HL-60/S4 (cell line): Measurements from ENCODE around the gene BCL2.

Source experiments
- in situ Hi-C: fragments of 300-500 bp; cut with MboI; formaldehyde crosslinking; loops from 2 replicates; pipeline ENCODE4 v1.14.3; 2022; ENCODE audit warnings: low sequenced_read_pairs

BCL2 gene

DNA sequence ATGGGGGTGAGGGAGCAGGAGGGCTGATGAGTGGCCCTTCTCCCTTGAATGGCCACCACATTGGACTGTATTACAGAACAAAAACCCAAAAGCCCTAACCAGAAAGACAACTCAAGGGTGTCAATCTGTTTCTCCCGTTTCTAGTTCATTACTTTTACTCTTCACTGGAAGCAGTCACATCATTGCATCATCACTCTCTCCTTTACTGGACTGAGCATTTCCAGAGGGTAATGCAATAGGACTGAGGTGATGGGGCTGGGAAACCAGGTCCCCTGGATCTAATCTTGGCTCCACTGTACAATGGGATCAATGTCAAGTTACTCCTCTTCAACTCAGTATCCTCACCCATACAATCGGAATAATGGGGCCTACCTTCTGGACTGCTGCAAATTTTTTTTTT lies 56.1 kb downstream of the BCL2 start:
- in situ Hi-C loops: no loop called here

DNA sequence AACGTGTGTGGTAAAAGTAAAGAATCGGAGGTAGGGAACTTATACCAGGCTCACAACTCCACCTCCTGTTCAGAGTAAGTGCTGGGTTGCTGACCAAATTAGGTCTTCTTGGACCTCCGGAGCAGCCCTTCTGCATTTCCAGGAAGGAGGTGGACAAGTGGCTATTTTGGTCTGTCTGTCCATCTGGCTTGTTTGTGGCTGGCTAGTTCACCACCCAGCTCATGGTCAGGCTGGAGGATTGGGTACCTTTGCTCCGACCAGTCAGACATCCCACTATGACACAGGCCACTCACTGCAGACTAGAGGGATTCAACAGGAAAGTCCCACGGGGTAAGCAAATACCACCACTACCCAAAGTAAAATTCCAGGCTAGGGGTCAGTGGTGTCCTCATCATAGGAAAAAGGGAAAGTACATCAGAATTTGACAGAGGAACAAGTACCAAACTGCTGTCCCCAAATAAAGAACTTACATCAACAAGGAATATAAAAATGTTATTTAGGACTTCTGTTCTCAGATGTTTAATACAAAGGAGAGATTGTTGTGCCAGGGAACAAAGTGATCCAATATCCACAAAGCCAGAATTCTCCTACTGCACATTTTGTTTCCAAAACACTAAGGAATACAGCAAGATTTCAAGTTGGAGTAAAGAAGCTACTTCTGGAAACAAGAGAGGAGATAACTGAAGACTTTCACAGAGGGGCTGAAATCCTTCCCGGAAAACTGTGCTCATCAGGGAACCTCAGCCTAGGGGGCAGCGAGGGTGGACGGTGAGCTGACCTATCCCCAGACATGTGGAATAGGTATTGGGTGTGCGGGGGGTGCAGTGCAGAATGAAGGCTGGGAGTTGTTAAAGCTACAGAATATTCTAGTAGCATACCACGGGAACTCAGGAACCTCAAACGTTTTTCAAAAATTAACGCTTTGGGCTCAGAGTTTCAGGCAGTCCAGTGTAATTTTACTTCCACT lies 56.9 kb downstream of the BCL2 start:
- in situ Hi-C loops: no loop called here

DNA sequence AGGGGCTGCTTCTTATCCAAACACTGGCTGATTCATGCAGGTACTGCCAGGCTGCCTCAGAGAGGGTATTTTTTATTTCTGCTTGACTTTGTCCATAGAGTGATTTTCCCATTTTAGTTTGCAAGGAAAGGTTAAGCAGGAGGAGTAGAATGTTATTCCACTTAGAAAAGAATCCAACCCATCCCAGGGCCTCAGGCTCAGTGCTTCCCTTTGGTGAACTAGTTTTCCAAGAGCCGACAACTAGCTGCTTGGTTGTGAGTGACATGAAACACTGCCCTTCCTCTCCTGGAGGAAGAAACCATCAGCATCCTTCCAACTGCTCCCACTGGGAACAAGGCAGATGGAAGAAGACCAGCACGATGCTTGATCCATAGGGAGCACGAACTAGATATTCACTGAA lies 58.5 kb downstream of the BCL2 start:
- in situ Hi-C loops: no loop called here

DNA sequence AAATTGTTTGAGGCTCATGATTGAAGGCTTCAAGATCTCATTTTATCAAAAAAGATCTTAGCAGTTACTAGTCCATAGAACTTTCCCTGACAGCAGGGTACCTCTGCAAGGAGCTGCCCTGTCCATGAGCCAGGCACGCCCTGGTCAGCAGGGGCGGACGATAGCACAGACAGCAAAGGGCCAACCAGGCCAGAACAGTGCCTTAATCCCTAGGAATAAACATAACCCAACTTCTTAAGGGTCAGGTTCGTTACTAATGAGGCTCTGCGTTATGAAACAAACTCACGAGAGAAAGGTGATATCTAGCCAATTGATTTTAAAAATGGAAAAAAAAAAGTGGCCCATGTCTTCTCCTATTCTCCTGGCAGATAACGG lies 59.2 kb downstream of the BCL2 start:
- in situ Hi-C loops: no loop called here

DNA sequence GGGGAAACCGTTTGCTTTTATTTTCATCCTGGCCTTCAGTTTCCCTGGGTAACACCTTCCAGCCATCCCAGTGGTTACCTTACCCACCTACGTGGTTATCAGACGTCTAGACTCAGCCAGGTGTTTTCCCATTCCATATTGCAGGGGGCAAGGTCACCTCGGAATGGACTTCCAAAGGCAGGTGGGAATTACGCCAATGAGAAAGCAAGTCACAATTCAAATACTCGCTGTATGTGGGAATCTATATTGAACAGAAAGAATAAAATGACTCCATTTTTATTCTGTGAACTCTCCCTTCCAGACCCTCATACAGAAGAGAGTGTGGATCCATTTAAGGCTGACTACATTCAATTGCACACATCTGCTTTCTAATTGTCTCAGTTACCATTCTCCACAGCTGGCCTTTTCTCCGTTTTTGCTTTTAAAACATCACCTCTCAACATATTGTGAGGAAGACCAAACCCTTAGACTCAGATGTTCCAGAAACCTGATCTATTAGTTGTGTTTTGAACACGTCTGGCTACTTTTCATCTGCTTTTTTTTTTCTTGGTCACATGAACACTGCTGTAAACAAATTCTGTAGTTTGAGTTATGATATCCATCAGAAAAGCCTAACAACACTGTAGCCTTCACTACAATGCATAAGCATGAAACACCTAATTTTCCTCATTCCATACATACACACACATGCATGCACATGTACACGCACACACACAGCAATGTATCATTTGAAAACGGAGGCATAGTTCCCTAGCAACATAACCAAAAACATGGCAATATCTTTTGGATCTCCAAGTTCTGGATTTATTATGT lies 59.8 kb downstream of the BCL2 start:
- in situ Hi-C loops: no loop called here

DNA sequence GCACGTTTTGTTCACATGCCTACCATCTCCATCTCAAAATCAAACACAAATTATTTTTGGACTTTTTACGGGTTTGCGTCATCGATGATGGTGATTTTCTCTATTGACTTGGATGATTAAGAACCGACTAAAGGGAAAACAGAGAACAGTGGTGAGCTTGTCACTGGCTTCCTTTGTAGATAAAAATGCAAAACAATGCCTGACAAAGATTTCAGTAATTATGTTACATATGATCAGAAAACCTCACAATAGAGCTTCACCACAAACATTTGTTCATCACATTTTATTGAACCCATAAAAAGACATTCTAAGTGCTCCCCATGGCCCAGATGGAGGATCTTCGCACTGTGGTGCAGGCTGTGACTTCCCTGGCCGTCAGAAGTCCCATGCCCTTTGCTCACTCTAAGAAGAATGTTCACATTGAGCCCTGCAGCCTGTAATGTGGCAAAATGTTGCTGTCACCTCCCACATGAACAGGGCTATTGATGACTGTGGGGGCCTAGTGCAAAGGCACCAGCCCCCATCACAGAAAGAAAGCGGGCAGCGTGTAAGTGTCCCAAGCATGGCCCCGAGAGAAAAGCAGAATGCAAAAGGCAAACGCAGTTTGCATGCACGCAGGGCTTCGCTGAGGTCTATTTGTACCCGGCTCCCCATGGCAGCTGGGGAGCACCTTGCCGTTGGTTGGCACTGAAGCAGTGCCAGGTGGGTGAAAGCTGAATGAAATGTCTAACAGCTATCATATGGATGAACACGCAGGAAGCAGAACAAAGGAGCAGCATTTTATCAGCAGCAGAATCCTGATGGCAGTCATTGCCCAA lies 60.6 kb downstream of the BCL2 start:
- in situ Hi-C loops: no loop called here

DNA sequence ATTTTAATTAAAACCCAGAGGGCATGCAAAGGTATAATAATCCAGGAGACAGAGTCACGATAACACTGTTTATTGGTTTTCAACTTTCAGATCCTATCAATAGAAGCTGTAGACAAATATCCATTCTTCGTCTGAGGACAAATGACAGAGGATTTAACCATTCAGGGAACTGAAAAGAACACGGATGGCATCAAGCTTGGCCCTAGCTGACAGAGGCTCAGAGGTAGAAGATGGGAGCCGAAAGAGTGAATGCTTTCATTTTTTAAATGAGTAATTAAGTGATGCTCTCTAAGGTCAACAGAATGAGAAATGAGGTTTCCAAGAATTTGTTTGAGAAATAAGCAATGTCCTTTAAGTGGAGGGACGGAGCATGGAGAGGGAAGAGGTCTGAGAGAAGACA lies 62.1 kb downstream of the BCL2 start:
- in situ Hi-C loops: no loop called here

DNA sequence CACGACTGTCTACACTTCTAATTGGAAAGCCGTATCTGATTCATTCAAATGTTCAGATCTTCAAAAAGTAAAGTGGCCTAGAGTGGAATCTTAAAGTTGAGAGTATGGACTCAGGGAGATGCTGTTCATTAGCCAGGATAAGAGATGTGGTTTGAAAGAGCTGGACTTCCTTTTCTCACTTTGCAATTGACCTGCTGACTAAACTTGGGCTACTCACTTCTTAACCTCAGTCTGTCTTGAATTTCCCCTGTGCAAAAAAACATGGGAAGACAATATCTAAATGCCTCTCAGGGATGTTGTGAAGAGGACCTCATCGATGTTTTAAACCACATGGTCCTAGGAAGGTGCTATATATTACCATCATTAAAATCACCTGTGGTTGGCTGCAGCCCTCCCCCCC lies 64.1 kb downstream of the BCL2 start:
- in situ Hi-C loops: no loop called here

DNA sequence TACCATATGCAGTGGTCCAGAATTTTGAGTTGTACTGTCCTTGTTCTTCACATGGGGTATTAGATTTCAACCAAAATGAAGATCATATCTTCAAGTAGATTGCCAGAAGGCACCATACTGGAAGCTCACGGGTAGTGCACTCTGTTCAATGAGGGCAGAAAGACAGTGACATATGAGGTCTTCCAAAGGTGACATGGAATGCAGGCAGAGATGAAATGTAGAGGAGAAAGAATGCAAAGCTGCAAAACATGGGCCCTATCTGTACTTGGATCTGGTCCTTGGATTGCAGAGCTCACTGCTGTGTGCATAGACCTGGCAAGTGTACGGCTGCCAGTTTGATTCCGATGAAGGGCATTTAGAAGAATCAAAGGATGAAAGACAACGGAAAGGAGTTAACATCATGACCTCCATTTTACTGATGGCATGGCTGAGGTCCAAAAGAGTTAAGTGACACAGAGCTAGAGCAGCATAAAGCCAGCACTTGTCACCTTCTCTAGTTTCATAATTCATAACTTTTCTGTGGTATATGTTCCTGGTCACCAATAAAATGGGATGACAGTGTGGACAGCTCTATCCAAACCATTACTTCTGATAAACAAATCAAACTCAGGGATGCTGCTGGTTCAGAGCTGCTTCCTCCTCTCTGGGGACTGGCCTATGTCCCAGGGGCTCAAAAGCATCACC lies 64.7 kb downstream of the BCL2 start:
- in situ Hi-C loops: no loop called here

DNA sequence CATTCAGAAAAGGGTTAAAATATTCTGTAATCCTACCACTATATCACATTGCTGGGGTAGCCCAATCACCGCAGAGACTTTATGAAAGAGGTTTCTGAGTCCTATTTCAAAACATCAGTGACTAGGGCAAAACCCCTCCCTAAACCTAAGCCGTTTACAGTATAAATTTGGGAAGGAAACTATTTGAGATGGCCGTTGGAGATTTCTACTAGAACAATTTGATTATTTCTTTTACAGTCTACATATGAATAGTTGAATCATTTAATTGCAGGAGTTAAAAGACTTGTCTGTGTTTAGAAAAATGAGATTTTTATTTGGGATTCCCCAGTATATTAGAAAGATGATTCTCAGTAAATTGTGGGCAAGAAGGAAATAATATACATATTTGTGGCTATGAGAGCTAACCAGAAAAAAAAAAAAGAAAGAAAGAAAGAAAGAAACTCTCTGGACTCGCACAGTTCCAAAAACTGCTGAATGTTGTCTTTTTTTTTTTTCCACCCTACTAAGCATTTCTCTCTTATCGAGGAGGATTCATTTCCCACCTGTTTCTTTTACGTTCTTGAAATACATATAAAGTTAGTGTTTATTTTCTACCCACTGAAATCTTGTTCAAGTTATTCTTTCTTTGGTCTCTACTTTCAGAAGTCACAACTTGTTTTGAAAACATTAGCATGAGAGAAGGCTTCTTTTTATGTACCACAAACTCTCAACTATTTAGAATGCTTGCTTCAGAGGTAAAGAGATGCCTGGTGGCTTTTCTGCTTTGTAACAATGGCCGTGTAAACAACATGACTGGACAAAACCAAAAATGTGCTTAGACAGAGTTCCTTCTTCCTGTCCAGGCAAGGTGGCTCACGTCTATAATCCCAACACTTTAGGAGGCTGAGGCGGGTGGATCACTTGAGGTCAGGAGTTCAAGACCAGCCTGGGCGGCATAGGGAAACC lies 65.9 kb downstream of the BCL2 start:
- in situ Hi-C loops: no loop called here

DNA sequence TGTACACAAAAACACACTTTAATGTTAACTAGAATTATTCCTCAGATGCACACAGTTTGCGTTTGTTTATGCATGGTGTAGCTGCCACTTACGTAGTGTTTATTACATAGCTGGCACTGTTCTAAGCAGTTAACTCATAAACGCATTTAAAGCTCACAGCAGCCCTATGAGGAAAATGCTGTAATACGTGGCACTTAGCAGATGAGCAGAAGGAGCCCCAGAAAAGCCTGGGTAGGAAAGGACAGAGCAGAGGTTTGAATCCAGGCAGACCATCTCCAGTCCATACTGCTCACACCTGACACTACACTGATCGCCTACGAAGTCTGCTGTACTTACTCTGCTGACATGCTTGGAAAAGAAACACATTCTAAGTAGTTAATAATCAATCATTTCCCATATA lies 66.6 kb downstream of the BCL2 start:
- in situ Hi-C loops: no loop called here

DNA sequence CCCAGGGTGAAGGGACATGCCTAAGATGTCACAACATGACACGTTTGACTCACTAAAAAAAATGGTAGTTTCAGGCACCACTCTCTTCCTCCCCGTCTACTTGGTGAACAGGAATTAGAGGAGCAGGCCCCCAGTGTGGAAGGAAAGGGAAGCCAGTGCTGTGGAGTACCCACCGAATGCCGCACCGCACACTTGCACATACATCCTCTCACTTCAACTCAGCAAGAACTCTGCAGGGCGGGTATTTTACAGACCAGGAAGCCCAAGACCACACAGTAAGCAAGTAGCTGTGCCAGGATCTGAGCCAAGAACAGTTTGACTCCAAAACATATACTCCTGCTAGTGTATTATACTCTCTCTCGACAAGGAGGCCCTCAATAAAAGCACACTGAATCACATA lies 69.8 kb downstream of the BCL2 start:
- in situ Hi-C loops: no loop called here

DNA sequence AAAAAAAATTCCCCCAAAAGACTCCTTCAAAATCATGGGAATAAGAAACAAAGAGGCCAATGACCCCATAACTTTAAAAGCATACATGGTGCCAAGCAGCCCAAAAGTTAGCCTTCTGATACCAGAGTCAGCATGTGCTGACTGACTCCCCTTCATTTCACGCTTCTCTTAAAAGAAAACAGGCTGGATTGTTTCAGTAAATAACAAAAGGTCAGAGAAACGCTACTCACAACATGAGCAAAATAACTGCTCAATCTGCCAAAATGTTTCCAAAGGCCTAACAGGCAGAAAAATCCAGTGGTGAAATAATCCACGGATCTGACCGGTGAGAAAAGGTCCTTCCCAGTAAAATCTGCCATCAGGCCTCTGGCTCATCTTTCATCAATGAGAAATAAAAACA lies 71.6 kb downstream of the BCL2 start:
- in situ Hi-C loops: no loop called here

DNA sequence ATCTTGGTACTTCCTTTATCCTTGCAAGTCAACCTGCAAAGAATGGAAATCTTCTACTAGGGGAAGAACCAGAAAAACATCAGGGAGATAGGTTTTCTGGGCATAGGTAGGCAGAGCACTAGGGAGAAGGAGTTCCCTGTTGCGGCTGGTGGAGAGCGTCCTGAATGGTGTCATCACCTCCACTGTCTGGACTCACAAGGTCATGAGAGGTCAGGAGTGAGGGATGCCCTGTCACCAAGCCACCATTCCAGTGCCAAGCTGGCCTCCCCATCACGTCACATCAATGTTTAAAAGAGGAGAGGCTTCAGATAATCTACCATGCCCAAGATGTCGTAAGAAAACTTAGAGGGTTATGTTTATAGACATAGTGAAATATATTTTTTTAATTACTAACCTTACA lies 72.1 kb downstream of the BCL2 start:
- in situ Hi-C loops: no loop called here

DNA sequence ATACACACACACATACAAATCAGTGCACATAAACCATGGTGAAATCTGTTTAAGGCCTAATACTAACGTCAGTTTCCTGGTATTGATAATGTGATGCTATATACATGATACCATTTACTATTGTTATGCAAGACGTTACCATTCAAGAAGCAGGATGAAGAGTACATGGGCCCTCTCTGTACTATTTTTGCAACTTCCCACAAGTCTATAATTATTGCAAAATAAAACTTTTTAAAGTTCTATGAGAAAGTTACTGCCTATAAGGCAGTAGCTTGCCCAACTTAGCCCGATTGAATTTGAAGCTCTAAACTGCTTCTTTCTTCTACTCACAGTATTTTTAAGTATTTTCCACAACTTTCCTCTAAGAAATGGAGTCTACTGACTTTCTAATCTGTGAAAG lies 74.0 kb downstream of the BCL2 start:
- in situ Hi-C loops: no loop called here

DNA sequence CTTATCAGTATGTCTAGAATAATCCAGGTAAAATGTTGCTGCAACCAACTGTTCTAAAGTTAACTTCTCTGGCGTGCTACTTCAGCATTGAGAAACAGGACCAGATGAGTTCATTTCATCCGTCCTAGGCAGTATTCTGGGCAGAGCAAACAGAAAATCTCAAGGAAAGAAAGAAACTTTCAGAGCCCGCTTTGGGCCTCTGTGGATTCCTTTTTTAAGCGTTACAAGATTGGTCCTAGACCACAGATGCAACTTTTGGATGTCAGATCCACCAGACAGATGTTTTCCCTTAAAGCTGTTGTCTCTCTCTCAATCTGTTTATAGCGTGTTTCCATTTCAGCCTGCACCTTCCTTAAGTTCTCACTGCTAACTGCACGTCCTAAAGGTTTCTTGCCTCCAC lies 75.0 kb downstream of the BCL2 start:
- in situ Hi-C loops: no loop called here

DNA sequence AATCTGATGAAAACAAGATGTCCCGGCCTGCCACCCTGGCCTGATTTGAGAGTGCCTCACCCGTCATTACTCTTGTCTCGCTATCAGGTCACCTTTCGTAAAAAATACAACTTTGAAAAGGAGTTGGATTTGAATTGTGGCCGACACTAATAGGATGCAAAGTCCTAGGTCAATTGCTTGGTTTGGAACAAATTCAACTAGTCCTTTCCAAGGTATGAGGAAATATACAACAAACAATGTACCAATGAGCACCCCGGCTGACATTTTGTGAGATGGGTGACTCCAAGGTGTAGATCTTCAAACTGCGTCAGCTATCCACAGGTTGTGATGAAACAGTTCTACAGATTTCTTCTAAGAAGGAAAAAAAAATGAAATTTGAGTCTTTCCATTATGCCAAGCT lies 77.8 kb downstream of the BCL2 start:
- in situ Hi-C loops: no loop called here

DNA sequence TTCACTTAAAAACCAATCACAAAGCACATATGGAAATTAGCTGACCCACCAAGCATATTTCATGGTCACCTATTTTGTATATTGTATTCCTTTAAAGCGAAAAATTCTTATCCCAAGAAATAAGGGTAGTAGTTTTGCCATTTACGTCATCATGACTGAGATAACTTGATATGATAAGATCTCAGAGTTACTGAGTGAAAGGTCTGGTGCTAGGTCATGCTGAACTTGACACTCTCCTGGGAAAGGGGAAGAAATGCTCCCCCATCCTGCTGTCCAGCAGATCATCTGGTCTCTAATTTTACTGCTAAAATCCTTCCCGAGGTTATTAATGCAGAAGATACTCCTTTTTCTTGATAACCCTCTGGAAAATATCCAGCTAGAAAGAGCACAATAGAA lies 78.3 kb downstream of the BCL2 start:
- in situ Hi-C loops: no loop called here

DNA sequence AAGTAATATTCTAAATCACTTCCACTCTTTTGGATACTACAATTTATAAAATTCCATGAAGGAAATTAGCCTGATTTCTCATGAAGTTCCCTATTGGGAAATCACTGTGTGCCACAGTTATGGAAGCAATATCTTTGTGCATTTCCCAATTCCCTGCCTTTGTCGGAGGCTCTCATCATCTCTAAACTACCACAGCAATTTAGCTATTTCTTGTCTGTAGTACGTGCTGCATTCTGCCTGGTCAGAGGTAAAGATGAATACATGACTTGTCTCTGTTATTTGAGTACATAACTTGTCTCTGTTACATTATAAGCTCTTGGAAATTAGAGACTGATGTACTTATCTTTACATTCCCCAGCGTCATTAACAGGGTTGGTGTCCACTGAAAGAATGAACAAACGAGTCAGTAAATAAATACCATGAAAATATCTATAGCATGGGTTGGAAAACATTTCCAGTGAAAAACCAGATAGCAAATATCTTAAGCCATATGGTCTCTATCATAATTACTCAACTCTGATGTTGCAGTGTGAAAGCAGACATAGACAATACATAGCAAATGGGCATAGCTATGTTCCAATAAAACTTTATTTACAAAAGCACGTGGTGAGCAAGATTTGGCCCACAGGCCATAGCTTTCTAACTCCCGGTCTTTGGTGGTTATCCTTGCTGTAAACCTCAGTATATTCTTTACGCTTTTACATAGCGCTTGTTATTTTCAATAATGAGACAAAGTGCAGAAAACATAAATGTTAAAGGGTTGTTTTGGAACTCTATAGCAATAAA lies 78.8 kb downstream of the BCL2 start:
- in situ Hi-C loops: no loop called here
